ENCODE results near the gene RANBP9.

DNA sequence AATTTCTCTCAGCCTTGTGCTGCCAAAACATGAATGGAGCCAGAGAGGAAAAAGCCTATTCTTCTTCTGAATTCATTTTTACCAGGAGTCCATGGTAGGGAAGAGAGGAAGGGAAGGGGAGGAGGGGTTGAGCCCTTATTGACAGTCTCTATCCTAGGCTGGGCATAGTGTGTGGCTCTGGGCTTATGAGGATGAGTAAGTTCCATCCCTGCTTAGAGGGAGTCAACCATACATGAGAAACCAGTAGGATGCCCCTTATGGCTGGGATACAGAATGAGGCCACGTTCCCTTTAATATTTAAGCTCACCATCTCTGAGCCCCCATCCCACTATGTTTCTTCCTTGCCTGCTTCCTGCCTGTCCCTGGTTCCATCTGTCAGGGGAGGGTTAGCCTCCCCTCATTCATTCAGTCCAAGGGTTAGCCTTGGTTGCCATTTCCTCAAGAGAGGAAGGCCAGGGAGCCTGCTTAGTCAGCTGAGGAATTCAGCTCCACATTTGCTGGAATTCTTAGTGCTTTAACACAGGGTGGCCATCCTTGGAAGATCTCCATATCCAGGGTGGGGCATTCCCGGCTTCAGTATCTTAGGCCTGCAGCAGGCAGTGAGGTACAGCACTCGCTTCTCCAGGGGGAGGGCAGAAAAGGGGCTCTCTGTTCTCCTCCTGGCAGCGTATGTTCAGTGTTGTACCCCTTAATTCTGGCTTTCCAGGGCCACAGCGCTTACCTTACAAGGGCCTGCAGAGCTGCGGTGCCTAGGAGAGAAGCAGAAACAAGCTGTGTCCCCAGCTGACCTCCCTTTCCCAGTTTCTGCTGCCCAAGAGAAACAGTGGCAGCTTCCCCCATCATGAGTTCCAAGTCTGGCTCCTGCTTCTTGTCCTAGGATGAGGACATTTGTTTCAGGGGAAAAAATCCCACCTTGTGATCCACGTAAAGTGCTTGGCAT lies 124.8 kb downstream of the RANBP9 start:
- TF ChIP-seq, protein P1, sequence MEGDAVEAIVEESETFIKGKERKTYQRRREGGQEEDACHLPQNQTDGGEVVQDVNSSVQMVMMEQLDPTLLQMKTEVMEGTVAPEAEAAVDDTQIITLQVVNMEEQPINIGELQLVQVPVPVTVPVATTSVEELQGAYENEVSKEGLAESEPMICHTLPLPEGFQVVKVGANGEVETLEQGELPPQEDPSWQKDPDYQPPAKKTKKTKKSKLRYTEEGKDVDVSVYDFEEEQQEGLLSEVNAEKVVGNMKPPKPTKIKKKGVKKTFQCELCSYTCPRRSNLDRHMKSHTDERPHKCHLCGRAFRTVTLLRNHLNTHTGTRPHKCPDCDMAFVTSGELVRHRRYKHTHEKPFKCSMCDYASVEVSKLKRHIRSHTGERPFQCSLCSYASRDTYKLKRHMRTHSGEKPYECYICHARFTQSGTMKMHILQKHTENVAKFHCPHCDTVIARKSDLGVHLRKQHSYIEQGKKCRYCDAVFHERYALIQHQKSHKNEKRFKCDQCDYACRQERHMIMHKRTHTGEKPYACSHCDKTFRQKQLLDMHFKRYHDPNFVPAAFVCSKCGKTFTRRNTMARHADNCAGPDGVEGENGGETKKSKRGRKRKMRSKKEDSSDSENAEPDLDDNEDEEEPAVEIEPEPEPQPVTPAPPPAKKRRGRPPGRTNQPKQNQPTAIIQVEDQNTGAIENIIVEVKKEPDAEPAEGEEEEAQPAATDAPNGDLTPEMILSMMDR (IDR thresholded peaks at IDR 0.05 in 4 of 5, conservative IDR thresholded peaks at IDR 0.05 in 1 of 5), result no peak
- TF ChIP-seq POLR2A (IDR thresholded peaks at IDR 0.05), result no peak

All from gastrocnemius medialis (tissue), 4 donors.